GM12865 (cell line): Measurements from ENCODE around the gene ADNP.

Experiments used
- DNase-seq: peaks from one replicate; pipeline ENCODE4 v3.0.0; 2010; ENCODE audit warnings: low read depth
- H3K4me3 ChIP-seq: 2 replicates; pipeline ENCODE4 v1.5.1; 2011; ENCODE audit warnings: mild to moderate bottlenecking, low read depth, low read length, control low read depth
- CTCF ChIP-seq: IDR thresholded peaks from 2 replicates; pipeline ENCODE4 v1.5.1; 2011; ENCODE audit warnings: low read length, control low read depth, low read depth, inconsistent platforms; ENCODE audit not compliant: insufficient read depth; ENCODE audit errors: missing control alignments

ADNP gene

GRCh38 chr20:50932016-50932485, 814 bp upstream of the ADNP start:
- DNase-seq = no peak
- no peak for TF ChIP-seq CTCF
- peak overlapping the region; percentile 59 for H3K4me3 ChIP-seq

- H3K4me3 ChIP-seq = peak overlapping the region; percentile 59
- DNase-seq = no peak
- no peak for TF ChIP-seq CTCF
Observed at GRCh38 chr20:50930976-50931305, 296 bp downstream of the ADNP start.

GRCh38 chr20:50930139-50930975, 880 bp downstream of the ADNP start:
- peak; percentile 39 for DNase-seq

GRCh38 chr20:50929299-50930138, 1.7 kb downstream of the ADNP start:
- DNase-seq = peak; percentile 99
- TF ChIP-seq CTCF = peak; percentile 99
- H3K4me3 ChIP-seq = peak overlapping the region; percentile 98

More at GRCh38 chr20:50930139-50930975, 880 bp downstream of the ADNP start:
- no peak for TF ChIP-seq CTCF
- peak overlapping the region; percentile 98 for H3K4me3 ChIP-seq

GRCh38 chr20:50928469-50928868, 2.8 kb downstream of the ADNP start:
- peak; percentile 23 for TF ChIP-seq CTCF
- H3K4me3 ChIP-seq = peak overlapping the region; percentile 98
- peak; percentile 44 for DNase-seq

- DNase-seq = no peak
- H3K4me3 ChIP-seq = no peak overlapping the region
- no peak for TF ChIP-seq CTCF
Observed at GRCh38 chr20:50926530-50926929, 4.7 kb downstream of the ADNP start.
